GM23248 (cell line): Measurements from ENCODE around the gene MINDY3.

Source experiments
- EZH2 ChIP-seq: fragments of 200-600 bp; sonication (generic); IDR thresholded peaks from 2 replicates; pipeline ENCODE4 v1.6.1; 2018; ENCODE audit warnings: antibody characterized with exemption, mild to moderate bottlenecking; ENCODE audit not compliant: insufficient read depth, poor library complexity, severe bottlenecking
- EZH2phosphoT487 ChIP-seq: fragments of 200-600 bp; sonication (generic); IDR thresholded peaks from 2 replicates; pipeline ENCODE4 v1.6.1; 2018; ENCODE audit warnings: antibody characterized with exemption, moderate library complexity, mild to moderate bottlenecking, low read depth; ENCODE audit not compliant: insufficient read depth

GRCh38 chr10:15879058-15879457 is 18.8 kb upstream of the MINDY3 start:
- no peak for TF ChIP-seq EZH2
- no peak for TF ChIP-seq EZH2phosphoT487
